ENCODE data around the gene GBE1. TPM values are rescaled to one million over a fixed set of nuclear protein-coding genes. Genes with fewer than 3 reads are reported as not detected.

Gene GBE1
- total RNA-seq, 2 donors from 2014 or later: 9.6 to 15.8 TPM

- ATAC-seq: no peak
- WGBS, 2 donors: 71 to 75% methylated on average over 3 of the region's 3 CpGs
Observed at GRCh38 chr3:81790117-81790516, 28.7 kb upstream of the GBE1 start.

DNA sequence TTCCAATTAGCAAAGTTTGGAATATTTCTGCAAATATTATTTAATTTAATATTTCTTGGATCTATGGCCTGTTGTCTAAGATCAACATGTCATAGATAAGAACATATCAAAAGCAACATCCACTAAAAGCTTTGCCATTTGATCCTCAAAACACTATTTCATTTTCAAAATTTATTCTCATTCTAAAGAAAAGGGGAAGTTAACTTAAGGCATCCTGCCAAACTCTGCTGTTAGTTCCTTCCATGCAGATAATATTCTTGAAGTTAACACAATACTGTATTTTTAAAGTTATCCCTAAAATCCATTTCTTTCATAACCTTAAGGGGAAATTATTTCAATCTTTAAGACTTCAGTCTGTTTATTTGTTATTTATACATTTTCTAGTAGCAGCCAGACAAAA, 28.2 kb upstream of the GBE1 start:
- TF ChIP-seq, protein P1, sequence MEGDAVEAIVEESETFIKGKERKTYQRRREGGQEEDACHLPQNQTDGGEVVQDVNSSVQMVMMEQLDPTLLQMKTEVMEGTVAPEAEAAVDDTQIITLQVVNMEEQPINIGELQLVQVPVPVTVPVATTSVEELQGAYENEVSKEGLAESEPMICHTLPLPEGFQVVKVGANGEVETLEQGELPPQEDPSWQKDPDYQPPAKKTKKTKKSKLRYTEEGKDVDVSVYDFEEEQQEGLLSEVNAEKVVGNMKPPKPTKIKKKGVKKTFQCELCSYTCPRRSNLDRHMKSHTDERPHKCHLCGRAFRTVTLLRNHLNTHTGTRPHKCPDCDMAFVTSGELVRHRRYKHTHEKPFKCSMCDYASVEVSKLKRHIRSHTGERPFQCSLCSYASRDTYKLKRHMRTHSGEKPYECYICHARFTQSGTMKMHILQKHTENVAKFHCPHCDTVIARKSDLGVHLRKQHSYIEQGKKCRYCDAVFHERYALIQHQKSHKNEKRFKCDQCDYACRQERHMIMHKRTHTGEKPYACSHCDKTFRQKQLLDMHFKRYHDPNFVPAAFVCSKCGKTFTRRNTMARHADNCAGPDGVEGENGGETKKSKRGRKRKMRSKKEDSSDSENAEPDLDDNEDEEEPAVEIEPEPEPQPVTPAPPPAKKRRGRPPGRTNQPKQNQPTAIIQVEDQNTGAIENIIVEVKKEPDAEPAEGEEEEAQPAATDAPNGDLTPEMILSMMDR (IDR thresholded peaks at IDR 0.05): no peak
- TF ChIP-seq POLR2A (IDR thresholded peaks at IDR 0.05): no peak
- no peak overlapping the region for H3K27ac ChIP-seq

More at GRCh38 chr3:81790117-81790516, 28.7 kb upstream of the GBE1 start:
- no peaks in the 10 kb centered on the region for H3K36me3 ChIP-seq (replicated peaks in 1 of 2; ENCODE audit: insufficient read depth in 1 of 2, low read depth in 2 of 2)
- no peak for DNase-seq
- no peak overlapping the region for H3K27ac ChIP-seq
- H3K27me3 ChIP-seq: no peaks in the 10 kb centered on the region
- H3K4me3 ChIP-seq: no peak overlapping the region
- intact Hi-C loops (cut with DNase I): no loop called here
- no peaks in the 10 kb centered on the region for H3K9me3 ChIP-seq
- H3K4me1 ChIP-seq: no peaks in the 10 kb centered on the region
- TF ChIP-seq, protein P1 (IDR thresholded peaks at IDR 0.05): no peak
- TF ChIP-seq POLR2A (IDR thresholded peaks at IDR 0.05): no peak

GRCh38 chr3:81788610-81789009, 27.2 kb upstream of the GBE1 start:
- H3K9me3 ChIP-seq: no peaks in the 10 kb centered on the region
- ATAC-seq (no peak), DNase-seq (no peak)
- H3K4me1 ChIP-seq: no peaks in the 10 kb centered on the region
- intact Hi-C loops (cut with DNase I): no loop called here
- TF ChIP-seq POLR2A (IDR thresholded peaks at IDR 0.05): no peak
- H3K27ac ChIP-seq: no peak overlapping the region
- H3K36me3 ChIP-seq (replicated peaks in 1 of 2; ENCODE audit: insufficient read depth in 1 of 2, low read depth in 2 of 2): no peaks in the 10 kb centered on the region
- 6 to 7% methylated on average over 2 of the region's 2 CpGs for WGBS, 2 donors
- no peak overlapping the region for H3K4me3 ChIP-seq
- no peaks in the 10 kb centered on the region for H3K27me3 ChIP-seq

More for the DNA sequence above, 28.2 kb upstream of the GBE1 start:
- Histone ChIP-seq H3K9me3 (no peaks in the 10 kb centered on the region), H3K27me3 (no peaks in the 10 kb centered on the region), H3K4me1 (no peaks in the 10 kb centered on the region), H3K4me3 (no peak overlapping the region), H3K36me3 (replicated peaks in 1 of 2; ENCODE audit: insufficient read depth in 1 of 2, low read depth in 2 of 2) (no peaks in the 10 kb centered on the region)
- DNase-seq (no peak), ATAC-seq (no peak)
- intact Hi-C loops (cut with DNase I): no loop called here

- DNase-seq (no peak), ATAC-seq (no peak)
- no peaks in the 10 kb centered on the region for H3K9me3 ChIP-seq
- no peaks in the 10 kb centered on the region for H3K27me3 ChIP-seq
- H3K4me1 ChIP-seq: no peaks in the 10 kb centered on the region
- TF ChIP-seq POLR2A (IDR thresholded peaks at IDR 0.05): no peak
- TF ChIP-seq, protein P1 (IDR thresholded peaks at IDR 0.05): no peak
- WGBS, 2 donors: 65 to 66% methylated on average over 2 of the region's 2 CpGs
- no peaks in the 10 kb centered on the region for H3K36me3 ChIP-seq (replicated peaks in 1 of 2; ENCODE audit: insufficient read depth in 1 of 2, low read depth in 2 of 2)
- intact Hi-C loops (cut with DNase I): no loop called here
- H3K27ac ChIP-seq: no peak overlapping the region
- no peak overlapping the region for H3K4me3 ChIP-seq
Observed at GRCh38 chr3:81788044-81788443, 26.6 kb upstream of the GBE1 start.

DNA sequence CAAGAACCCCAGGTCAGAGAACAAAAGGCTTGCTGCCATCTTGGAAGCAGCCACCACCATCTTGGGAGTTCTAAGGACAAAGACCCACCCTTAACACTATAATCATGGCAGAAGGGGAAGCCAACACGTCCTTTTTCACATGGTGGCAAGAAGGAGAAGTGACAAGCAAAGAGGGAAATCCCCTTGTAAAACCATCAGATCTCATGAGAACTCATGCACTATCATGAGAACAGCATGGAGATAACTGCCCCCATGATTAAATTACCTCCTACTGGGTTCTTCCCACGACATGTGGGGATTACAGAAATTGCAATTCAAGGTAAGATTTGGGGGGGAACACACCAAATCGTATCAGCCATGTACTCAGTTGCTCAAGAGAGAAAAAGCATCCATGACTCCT, 21.1 kb upstream of the GBE1 start:
- ATAC-seq (no peak), DNase-seq (no peak)
- no peaks in the 10 kb centered on the region for H3K9me3 ChIP-seq
- no peak overlapping the region for H3K27ac ChIP-seq
- TF ChIP-seq, protein P1 (IDR thresholded peaks at IDR 0.05): no peak
- TF ChIP-seq POLR2A (IDR thresholded peaks at IDR 0.05): no peak
- WGBS, 2 donors: 21% methylated on average over 3 of the region's 3 CpGs
- H3K4me1 ChIP-seq: peaks cover 8% of the 10 kb centered on the region
- intact Hi-C loops (cut with DNase I): no loop called here
- no peaks in the 10 kb centered on the region for H3K27me3 ChIP-seq
- no peak overlapping the region for H3K4me3 ChIP-seq
- H3K36me3 ChIP-seq (replicated peaks in 1 of 2; ENCODE audit: insufficient read depth in 1 of 2, low read depth in 2 of 2): no peaks in the 10 kb centered on the region

Measured in body of pancreas (tissue), 4 donors.